ENCODE measurements around the gene BUD31. TPM values are rescaled to one million over a fixed set of nuclear protein-coding genes. Genes with fewer than 3 reads are reported as not detected.

Gene BUD31
- total and polyA plus RNA-seq, 2 of the 4 experiments (the other 2 are of a cell fraction): 72.6 to 97.2 TPM

- POLR2A ChIA-PET (ENCODE audit: unreplicated experiment): no interaction called here
- no peak overlapping the region for H3K9ac ChIP-seq (ENCODE audit: low read depth, low read length)
- no peak overlapping the region for H2AK9ac ChIP-seq (replicated peaks; ENCODE audit: low read depth, low read length, poor library complexity)
- H3K56ac ChIP-seq (ENCODE audit: extremely low read depth, insufficient read depth, low read length): no peak overlapping the region
- CTCF ChIA-PET: no interaction called here
- no peak overlapping the region for H4K5ac ChIP-seq (ENCODE audit: low read depth, low read length)
- H3K9me1 ChIP-seq (ENCODE audit: insufficient read depth, low read length): peaks cover 4% of the 10 kb centered on the region
- no peak overlapping the region for H2BK15ac ChIP-seq (ENCODE audit: low read depth, low read length)
- H4K20me1 ChIP-seq (ENCODE audit: insufficient read depth, low read length): peaks cover 71% of the 10 kb centered on the region
- H2AK5ac ChIP-seq (ENCODE audit: low read depth, low read length): no peak overlapping the region
- no peak overlapping the region for H3K27ac ChIP-seq (ENCODE audit: insufficient read depth, low read length)
- H4K91ac ChIP-seq (ENCODE audit: insufficient read depth, low read depth, low read length): no peak overlapping the region
- H3K27me3 ChIP-seq (ENCODE audit: control insufficient read depth, insufficient read depth, low read length): no peaks in the 10 kb centered on the region
- no peak overlapping the region for H2AFZ ChIP-seq (replicated peaks; ENCODE audit: low read length, poor library complexity)
- no peak overlapping the region for H2BK5ac ChIP-seq (ENCODE audit: low read depth, low read length, poor library complexity, severe bottlenecking)
- no peak overlapping the region for H3K4me3 ChIP-seq (ENCODE audit: insufficient read depth, low read depth, low read length)
- TF ChIP-seq CEBPB (IDR thresholded peaks at IDR 0.05; ENCODE audit: low read depth, low read length) (no peak), MXI1 (IDR thresholded peaks at IDR 0.05; ENCODE audit: borderline replicate concordance, low read depth, low read length) (no peak), MAFK (IDR thresholded peaks at IDR 0.05; ENCODE audit: low read depth, low read length) (no peak)
- BruUV-seq (replicated peaks): no TSS peak
- H3K23ac ChIP-seq (ENCODE audit: low read depth, low read length): no peak overlapping the region
- dilution Hi-C loops (cut with HindIII; ENCODE audit: low sequenced_read_pairs, unreplicated experiment) (no loop called here), in situ Hi-C loops (cut with MboI; ENCODE audit: low sequenced_read_pairs) (no loop called here), intact Hi-C loops (cut with micrococcal nuclease) (no loop called here)
- no peak overlapping the region for H2BK20ac ChIP-seq (ENCODE audit: low read depth, low read length)
- no peak overlapping the region for H2BK120ac ChIP-seq (ENCODE audit: low read depth, low read length)
- no peak overlapping the region for H3K18ac ChIP-seq (ENCODE audit: low read depth, low read length)
- no peak overlapping the region for H4K8ac ChIP-seq (ENCODE audit: low read depth in 2 of 2, low read length in 2 of 2)
- WGBS, 2 experiments (ENCODE audit: extremely low coverage in 2 of 2, insufficient read length in 1 of 2): 80% methylated on average over 1 of the region's 6 CpGs; no CpG with 5 or more reads in 1 of the 2 experiments
- no peak overlapping the region for H3K14ac ChIP-seq (replicated peaks; ENCODE audit: low read depth, low read length)
- DNase-seq: no peak
- no peak overlapping the region for H3K4ac ChIP-seq (ENCODE audit: low read depth, low read length)
- H3K79me1 ChIP-seq (ENCODE audit: low read depth in 1 of 2, low read length in 2 of 2): peaks cover 20 to 65% of the 10 kb centered on the region in 2 experiments; a peak in 3 of 4 replicates
- H3K9me3 ChIP-seq (ENCODE audit: control insufficient read depth, insufficient read depth, low read length): no peaks in the 10 kb centered on the region
- peaks cover 7% of the 10 kb centered on the region; the same call in 1 of the 2 replicates for H3K4me1 ChIP-seq (ENCODE audit: control insufficient read depth, insufficient read depth, low read length)
- no peak for ATAC-seq (ENCODE audit: low read depth)
- no peak overlapping the region for H3K4me2 ChIP-seq (ENCODE audit: low read depth, low read length)
- peaks cover 80% of the 10 kb centered on the region for H3K36me3 ChIP-seq (ENCODE audit: control insufficient read depth, insufficient read depth, low read length)
Measured at GRCh38 chr7:99399597-99399996, 9.2 kb upstream of the BUD31 start.

Measured in IMR-90 (cell line).